ENCODE results near the gene CLNK.

GRCh38 chr4:10716163-10716562 lies 31.6 kb upstream of the CLNK start:
- no peak for TF ChIP-seq CTCF (IDR thresholded peaks at IDR 0.05)
- TF ChIP-seq POLR2AphosphoS5 (IDR thresholded peaks at IDR 0.05; ENCODE audit: insufficient read depth in 1 of 2, low read depth in 1 of 2), result no peak
- no peak for TF ChIP-seq POLR2A (IDR thresholded peaks at IDR 0.05)
